Mucosa of rectum (tissue), 2 donors: ENCODE measurements around the gene EXOC6.

ENCODE experiments used
- H3K27ac ChIP-seq, 2 donors: one replicate each; pipeline ENCODE4 v1.7.0; 2013; ENCODE audit warnings: inconsistent platforms in 2 of 2, low read depth in 2 of 2, low read length in 2 of 2
- H3K27me3 ChIP-seq, 2 donors: one replicate each; pipeline ENCODE4 v1.7.0; 2013; ENCODE audit warnings: low read length in 2 of 2; ENCODE audit not compliant: control insufficient read depth in 2 of 2, insufficient read depth in 2 of 2
- H3K36me3 ChIP-seq, 2 donors: one replicate each; pipeline ENCODE4 v1.7.0; 2013; ENCODE audit warnings: low read length in 2 of 2; ENCODE audit not compliant: control insufficient read depth in 2 of 2, insufficient read depth in 2 of 2
- H3K4me1 ChIP-seq, 2 donors: one replicate each; pipeline ENCODE4 v1.7.0; 2013; ENCODE audit warnings: low read length in 2 of 2, mild to moderate bottlenecking in 1 of 2; ENCODE audit not compliant: control insufficient read depth in 2 of 2, insufficient read depth in 2 of 2
- H3K4me3 ChIP-seq, 2 donors: one replicate each; pipeline ENCODE4 v1.7.0; 2013; ENCODE audit warnings: low read length in 2 of 2
- H3K9ac ChIP-seq, 2 donors: one replicate each; pipeline ENCODE4 v1.7.0; 2013; ENCODE audit warnings: low read length in 2 of 2, low read depth in 1 of 2, mild to moderate bottlenecking in 1 of 2
- H3K9me3 ChIP-seq, 2 donors: one replicate each; pipeline ENCODE4 v1.7.0; 2013; ENCODE audit warnings: low read length in 2 of 2; ENCODE audit not compliant: control insufficient read depth in 2 of 2
- donor health status: healthy.
- donor health status: Normal muscosa, but diverticular disease.

The EXOC6 gene

DNA sequence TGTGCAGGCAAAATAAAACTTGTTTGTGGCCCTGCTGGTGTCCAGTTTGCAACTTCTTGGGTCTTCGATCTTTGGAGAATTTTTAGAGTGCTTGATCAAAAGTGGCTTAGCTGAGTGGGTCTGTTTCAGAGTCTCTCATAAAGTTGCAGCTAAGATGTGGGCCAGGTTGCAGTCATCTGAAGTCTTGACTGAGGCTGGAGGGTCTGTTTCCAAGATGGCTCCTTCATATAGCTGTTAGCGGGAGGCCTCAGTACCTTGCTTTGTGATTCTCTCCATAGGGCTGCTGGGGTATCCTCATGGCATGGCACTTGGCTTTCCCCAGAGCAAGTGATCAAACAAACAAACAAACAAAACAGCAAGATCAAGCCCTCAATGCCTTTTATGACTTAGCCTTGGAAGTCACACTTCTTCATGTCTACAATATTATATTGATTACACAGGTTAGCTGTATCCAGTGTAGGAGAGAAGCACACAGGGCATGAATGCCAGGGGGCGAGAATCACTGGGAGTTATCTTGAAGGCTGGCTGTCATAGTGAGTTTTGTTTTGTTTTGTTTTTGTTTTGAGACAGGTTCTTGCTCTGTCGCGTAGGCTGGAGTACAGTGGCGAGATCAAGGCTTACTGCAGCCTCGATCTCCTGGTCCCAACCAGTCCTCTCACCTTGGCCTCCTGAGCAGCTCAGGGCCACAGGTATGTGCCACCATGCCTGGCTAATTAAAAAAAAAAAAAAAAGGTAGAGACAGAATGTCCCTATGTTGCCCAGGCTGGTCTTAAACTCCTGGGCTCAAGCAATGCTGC is 235.6 kb downstream of the EXOC6 start:
- no peak overlapping the region for H3K9ac ChIP-seq
- no peak overlapping the region for H3K4me3 ChIP-seq
- H3K4me1 ChIP-seq, result no peaks in the 10 kb centered on the region
- no peaks in the 10 kb centered on the region for H3K36me3 ChIP-seq
- peaks cover 0 to 6% of the 10 kb centered on the region in 2 donors for H3K27me3 ChIP-seq
- H3K27ac ChIP-seq, result no peak overlapping the region
- H3K9me3 ChIP-seq, result no peaks in the 10 kb centered on the region

DNA sequence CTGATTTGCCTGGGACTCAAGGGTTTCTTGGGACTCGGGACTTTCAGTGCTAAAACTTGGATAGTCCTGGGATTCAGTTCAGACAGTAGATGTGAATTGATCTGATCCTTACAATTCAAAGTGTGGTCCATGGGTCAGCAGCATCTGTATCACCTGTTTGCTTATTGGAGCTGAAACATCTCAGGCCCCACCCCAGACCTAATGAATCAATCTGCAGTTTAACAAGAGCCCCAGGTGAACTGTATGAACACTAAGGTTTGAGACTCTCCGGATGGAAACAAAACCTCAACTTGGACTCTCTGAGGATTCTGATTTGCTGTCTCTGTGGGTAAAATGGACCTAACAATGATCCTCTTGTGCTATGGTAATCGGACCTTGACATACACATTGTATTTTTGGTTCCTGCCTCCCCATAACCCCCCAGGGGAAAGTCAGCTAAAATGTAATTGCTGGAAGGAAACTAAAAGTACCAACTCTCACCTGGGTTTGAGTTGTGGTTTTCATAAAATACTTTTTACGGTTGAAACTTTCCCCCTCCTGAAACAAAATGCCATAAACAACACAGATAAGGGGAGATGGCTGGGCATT is 237.0 kb downstream of the EXOC6 start:
- no peaks in the 10 kb centered on the region for H3K4me1 ChIP-seq

DNA sequence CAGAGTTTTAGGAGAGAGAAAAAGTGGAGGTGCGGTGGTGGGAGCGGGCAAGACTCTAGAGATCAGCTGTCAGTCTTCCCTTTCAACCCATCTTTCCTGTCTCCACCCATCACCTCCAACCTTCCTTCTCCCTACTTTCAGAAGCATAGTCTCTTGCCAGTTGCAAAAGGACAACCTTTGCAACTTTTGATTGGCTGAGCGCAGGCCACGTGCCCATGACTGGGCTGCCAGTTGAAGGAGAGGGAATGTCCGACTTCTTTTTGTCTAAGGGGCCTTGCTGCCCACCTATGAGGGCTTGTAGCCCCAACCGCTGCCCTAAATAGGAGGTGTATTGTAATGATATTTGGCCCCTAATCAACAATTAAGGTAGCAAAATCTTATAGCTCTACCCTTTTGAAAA is 238.0 kb downstream of the EXOC6 start:
- H3K9me3 ChIP-seq, result no peaks in the 10 kb centered on the region
- no peaks in the 10 kb centered on the region for H3K4me1 ChIP-seq
- H3K36me3 ChIP-seq, result no peaks in the 10 kb centered on the region
- no peak overlapping the region for H3K9ac ChIP-seq
- no peaks in the 10 kb centered on the region for H3K27me3 ChIP-seq
- H3K27ac ChIP-seq, result no peak overlapping the region
- H3K4me3 ChIP-seq, result no peak overlapping the region

More for the DNA sequence above, 237.0 kb downstream of the EXOC6 start:
- H3K9me3 ChIP-seq, result no peaks in the 10 kb centered on the region
- no peak overlapping the region for H3K27ac ChIP-seq
- no peaks in the 10 kb centered on the region for H3K27me3 ChIP-seq
- H3K36me3 ChIP-seq, result no peaks in the 10 kb centered on the region
- no peak overlapping the region for H3K4me3 ChIP-seq
- H3K9ac ChIP-seq, result no peak overlapping the region

DNA sequence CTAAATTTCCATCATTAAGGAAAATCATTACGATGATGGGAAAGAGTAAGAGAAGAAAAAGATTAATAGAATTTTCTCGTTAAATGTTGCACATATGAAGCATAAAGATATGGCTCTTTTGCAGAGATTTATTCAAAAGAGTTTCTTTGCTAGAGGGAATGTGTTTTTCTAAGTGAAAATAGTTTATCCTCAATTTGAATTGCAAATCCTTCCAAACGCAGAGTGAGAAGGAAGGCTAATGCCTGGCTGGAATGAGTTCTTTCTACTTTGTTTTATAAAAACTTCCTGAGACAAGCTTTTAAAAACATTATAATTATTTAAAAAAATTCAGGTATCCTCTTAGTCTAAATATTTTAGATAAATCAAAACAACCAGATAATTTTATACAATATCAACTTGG is 239.5 kb downstream of the EXOC6 start:
- Histone ChIP-seq H3K9ac (no peak overlapping the region), H3K4me1 (no peaks in the 10 kb centered on the region), H3K36me3 (no peaks in the 10 kb centered on the region), H3K4me3 (no peak overlapping the region), H3K9me3 (no peaks in the 10 kb centered on the region), H3K27me3 (no peaks in the 10 kb centered on the region), H3K27ac (no peak overlapping the region)

DNA sequence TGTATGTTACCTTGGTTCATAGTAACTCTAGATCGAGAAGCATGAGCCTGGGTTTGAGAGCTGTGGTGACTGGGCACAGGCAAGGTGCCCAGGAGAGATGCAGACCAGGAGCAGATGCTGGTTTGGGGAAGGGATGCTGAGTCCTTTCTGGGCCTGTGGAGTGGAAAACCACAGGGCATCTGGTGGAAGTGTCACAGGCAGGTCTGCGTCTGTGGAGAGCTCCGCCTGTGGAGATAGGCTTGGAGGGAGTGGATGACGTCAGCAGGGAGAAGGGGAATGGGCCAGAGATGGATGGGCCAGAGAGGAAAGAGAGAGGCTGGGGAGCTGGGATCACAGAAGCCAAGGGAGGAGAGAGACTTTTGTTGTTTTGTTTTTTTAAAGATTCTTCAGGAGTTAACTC is 240.1 kb downstream of the EXOC6 start:
- H3K36me3 ChIP-seq, result no peaks in the 10 kb centered on the region
- no peak overlapping the region for H3K27ac ChIP-seq
- no peak overlapping the region for H3K9ac ChIP-seq
- no peaks in the 10 kb centered on the region for H3K4me1 ChIP-seq
- no peaks in the 10 kb centered on the region for H3K9me3 ChIP-seq
- no peaks in the 10 kb centered on the region for H3K27me3 ChIP-seq
- no peak overlapping the region for H3K4me3 ChIP-seq

DNA sequence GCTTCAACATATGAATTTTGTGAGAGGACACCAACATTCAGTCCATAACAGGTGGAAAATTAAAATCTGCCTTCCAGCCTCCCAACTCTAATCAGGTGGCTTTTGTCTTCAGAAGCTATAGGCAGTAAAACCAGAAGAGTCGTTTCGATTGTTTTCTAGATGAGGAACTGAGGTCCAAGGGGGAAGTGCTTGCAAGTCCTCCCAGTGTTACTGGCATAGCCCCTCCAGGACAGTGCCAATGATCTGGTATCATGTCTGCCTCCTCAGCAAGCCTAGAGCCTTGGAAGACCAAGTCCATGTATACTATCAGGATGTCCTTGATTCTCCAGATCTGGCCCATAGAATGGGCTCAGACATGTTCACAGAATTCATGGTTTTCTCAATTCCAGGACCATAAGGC is 242.3 kb downstream of the EXOC6 start:
- H3K4me3 ChIP-seq, result no peak overlapping the region
- H3K9me3 ChIP-seq, result no peaks in the 10 kb centered on the region
- no peaks in the 10 kb centered on the region for H3K36me3 ChIP-seq
- H3K4me1 ChIP-seq, result no peaks in the 10 kb centered on the region
- no peak overlapping the region for H3K9ac ChIP-seq
- H3K27me3 ChIP-seq, result no peaks in the 10 kb centered on the region
- H3K27ac ChIP-seq, result no peak overlapping the region

DNA sequence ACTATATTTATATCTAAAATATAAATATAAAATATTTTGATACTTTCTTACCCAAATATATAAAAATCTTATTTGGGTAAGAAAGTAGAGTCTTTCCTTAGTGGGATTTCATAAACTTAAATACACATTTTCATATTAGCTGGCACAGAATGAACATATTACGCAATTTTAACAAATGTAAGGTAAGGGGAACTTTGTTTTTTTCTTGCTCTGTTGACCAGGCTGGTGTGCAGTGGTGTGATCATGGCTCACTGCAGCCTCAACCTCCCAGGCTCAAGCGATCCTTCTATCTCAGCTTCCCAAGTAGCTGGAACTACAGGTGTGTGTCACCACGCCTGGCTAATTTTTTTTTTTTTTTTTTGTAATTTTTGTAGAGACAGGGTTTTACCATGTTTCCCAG is 243.6 kb downstream of the EXOC6 start:
- H3K27me3 ChIP-seq, result no peaks in the 10 kb centered on the region
- no peak overlapping the region for H3K27ac ChIP-seq
- H3K9ac ChIP-seq, result no peak overlapping the region
- no peaks in the 10 kb centered on the region for H3K4me1 ChIP-seq
- no peaks in the 10 kb centered on the region for H3K9me3 ChIP-seq
- no peak overlapping the region for H3K4me3 ChIP-seq
- no peaks in the 10 kb centered on the region for H3K36me3 ChIP-seq

DNA sequence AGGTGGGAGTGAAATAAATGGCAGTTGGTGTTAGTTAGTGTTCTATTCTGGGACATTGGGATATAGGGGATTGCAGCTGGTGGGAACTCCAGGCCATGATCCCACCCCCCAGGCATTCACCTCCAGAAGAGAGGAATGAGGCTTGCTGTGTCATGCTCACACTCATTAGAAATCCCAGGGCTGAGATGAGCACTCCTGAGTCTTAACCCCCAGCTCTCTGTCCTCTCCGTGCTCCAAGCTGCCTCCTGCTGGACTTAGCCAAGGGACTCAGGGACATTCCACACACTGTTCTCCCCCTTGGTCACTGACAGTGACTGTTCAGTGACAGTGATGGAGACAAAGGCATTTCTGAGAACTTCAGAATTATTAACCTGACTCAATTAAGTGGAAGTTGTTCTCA is 246.9 kb downstream of the EXOC6 start:
- Histone ChIP-seq H3K27me3 (no peaks in the 10 kb centered on the region), H3K4me3 (no peak overlapping the region), H3K9me3 (no peaks in the 10 kb centered on the region), H3K9ac (no peak overlapping the region), H3K27ac (no peak overlapping the region), H3K36me3 (no peaks in the 10 kb centered on the region), H3K4me1 (no peaks in the 10 kb centered on the region)

DNA sequence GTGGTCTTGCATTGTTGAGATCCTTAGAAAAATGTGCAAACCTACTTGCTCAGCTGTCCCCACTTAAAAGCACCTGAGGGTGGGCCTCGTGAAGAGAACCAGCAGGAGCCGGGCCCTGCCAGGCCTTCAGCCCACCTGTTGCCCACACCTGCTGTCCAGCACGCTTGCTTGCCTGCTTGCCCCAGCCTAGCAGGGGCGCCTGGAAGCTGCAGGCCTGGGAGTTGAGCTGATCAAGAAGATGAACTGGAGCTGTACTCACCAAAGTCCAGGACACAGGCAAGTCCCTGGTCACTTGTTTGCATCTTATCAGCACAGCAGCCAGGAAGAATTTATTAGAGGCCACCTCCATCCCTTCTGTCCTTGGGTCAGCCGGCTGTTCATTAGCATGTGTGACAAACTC is 248.6 kb downstream of the EXOC6 start:
- Histone ChIP-seq H3K27ac (no peak overlapping the region), H3K36me3 (no peaks in the 10 kb centered on the region), H3K27me3 (no peaks in the 10 kb centered on the region), H3K9me3 (no peaks in the 10 kb centered on the region), H3K9ac (no peak overlapping the region), H3K4me1 (no peaks in the 10 kb centered on the region), H3K4me3 (no peak overlapping the region)

DNA sequence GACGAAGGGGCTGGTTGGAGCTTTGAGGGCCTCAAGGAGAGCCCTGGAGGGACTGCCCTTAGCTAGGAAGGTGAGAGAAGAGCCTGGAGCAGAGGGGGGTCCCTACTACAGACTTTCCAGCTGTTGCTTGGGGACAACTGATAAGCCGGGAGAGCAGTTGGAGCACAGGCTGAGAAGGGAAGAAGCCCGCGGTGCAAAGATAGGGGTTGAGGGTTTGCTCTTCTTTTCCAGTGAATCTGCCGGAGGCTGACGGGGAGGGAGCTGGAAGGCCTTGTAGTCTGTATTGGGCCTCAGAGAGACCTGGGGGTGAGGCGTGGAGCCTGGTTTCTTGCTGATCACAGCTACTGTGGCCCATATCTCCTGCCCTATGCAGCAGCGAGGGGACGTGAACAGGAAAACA is 249.1 kb downstream of the EXOC6 start:
- H3K9me3 ChIP-seq, result no peaks in the 10 kb centered on the region
- H3K9ac ChIP-seq, result no peak overlapping the region
- no peaks in the 10 kb centered on the region for H3K27me3 ChIP-seq
- no peak overlapping the region for H3K27ac ChIP-seq
- no peaks in the 10 kb centered on the region for H3K4me1 ChIP-seq
- no peak overlapping the region for H3K4me3 ChIP-seq
- H3K36me3 ChIP-seq, result no peaks in the 10 kb centered on the region
